Activated T-cell treated with anti-CD3 and anti-CD28 coated beads for 48 hours (primary cell): ENCODE measurements around the gene PRDM12.

ENCODE experiments used
- DNase-seq: peaks from one replicate; pipeline ENCODE4 v3.0.0-alpha.2; 2020; ENCODE audit warnings: low read depth

The PRDM12 gene

GRCh38 chr9:130664251-130665028 is at the start of gene PRDM12:
TSS of gene PRDM12 (plus strand) at chr9:130664594. CDS start at chr9:130664654, 60 bp downstream.
- no peak for DNase-seq

- no peak for DNase-seq
These were observed 47.9 kb upstream of the PRDM12 start for GRCh38 chr9:130616451-130616850.

- DNase-seq = no peak
These were observed 40.9 kb upstream of the PRDM12 start for GRCh38 chr9:130623466-130623865.

- DNase-seq = no peak
These were observed 40.2 kb upstream of the PRDM12 start for GRCh38 chr9:130624154-130624553.

GRCh38 chr9:130626249-130626996 is 38.0 kb upstream of the PRDM12 start:
- DNase-seq = no peak

- DNase-seq = no peak
These were observed 37.3 kb upstream of the PRDM12 start for GRCh38 chr9:130627051-130627450.

- DNase-seq = no peak
These were observed 36.2 kb upstream of the PRDM12 start for GRCh38 chr9:130627896-130628792.

GRCh38 chr9:130629443-130630070 is 34.8 kb upstream of the PRDM12 start:
- DNase-seq = no peak

GRCh38 chr9:130630071-130630450 is 34.3 kb upstream of the PRDM12 start:
- no peak for DNase-seq

GRCh38 chr9:130630506-130631330 is 33.7 kb upstream of the PRDM12 start:
- no peak for DNase-seq

GRCh38 chr9:130631331-130632080 is 32.9 kb upstream of the PRDM12 start:
- DNase-seq = no peak

GRCh38 chr9:130632081-130632710 is 32.2 kb upstream of the PRDM12 start:
- no peak for DNase-seq

- DNase-seq = no peak
These were observed 31.6 kb upstream of the PRDM12 start for GRCh38 chr9:130632841-130633240.

- no peak for DNase-seq
These were observed 30.8 kb upstream of the PRDM12 start for GRCh38 chr9:130633336-130634190.

GRCh38 chr9:130634191-130634768 is 30.1 kb upstream of the PRDM12 start:
- no peak for DNase-seq

- no peak for DNase-seq
These were observed 29.6 kb upstream of the PRDM12 start for GRCh38 chr9:130634801-130635200.

GRCh38 chr9:130635306-130635705 is 29.1 kb upstream of the PRDM12 start:
- DNase-seq = no peak
